Aorta (tissue), 5 donors: ENCODE results near the gene UQCRQ. TPM values are rescaled to one million over a fixed set of nuclear protein-coding genes. Genes with fewer than 3 reads are reported as not detected.

ENCODE experiments used
- ATAC-seq: fragments of 200-7000 bp; cut with Tn5 transposase; one replicate; pipeline ENCODE4 v1.9.1; 2022; ENCODE audit warnings: moderate library complexity; ENCODE audit not compliant: low FRiP score
- DNase-seq, 2 donors: peaks; one replicate each; pipeline ENCODE4 v3.0.0-alpha.2; 2020
- H3K27ac ChIP-seq, 2 donors: one replicate each; pipeline ENCODE4 v1.5.1; 2013; ENCODE audit warnings: low read length in 2 of 2, mild to moderate bottlenecking in 2 of 2, moderate library complexity in 2 of 2, control low read depth in 1 of 2, inconsistent platforms in 1 of 2, low read depth in 1 of 2
- H3K27me3 ChIP-seq, 2 donors: one replicate each; pipeline ENCODE4 v1.6.1; 2013; ENCODE audit warnings: control low read depth in 1 of 2, low read length in 1 of 2, mild to moderate bottlenecking in 1 of 2, moderate library complexity in 1 of 2; ENCODE audit not compliant: insufficient read depth in 2 of 2, control insufficient read depth in 1 of 2
- H3K36me3 ChIP-seq, 2 donors: one replicate each; pipeline ENCODE4 v1.6.1; 2013; ENCODE audit warnings: control low read depth in 1 of 2, low read length in 1 of 2, mild to moderate bottlenecking in 1 of 2; ENCODE audit not compliant: insufficient read depth in 2 of 2, control insufficient read depth in 1 of 2
- H3K4me1 ChIP-seq, 2 donors: one replicate each; pipeline ENCODE4 v1.6.1; 2013; ENCODE audit warnings: low read length in 2 of 2, control low read depth in 1 of 2, mild to moderate bottlenecking in 1 of 2, moderate library complexity in 1 of 2; ENCODE audit not compliant: insufficient read depth in 2 of 2, control insufficient read depth in 1 of 2
- H3K4me3 ChIP-seq, 2 donors: one replicate each; pipeline ENCODE4 v1.5.1; 2013; ENCODE audit warnings: low read length in 2 of 2, control low read depth in 1 of 2, mild to moderate bottlenecking in 1 of 2
- H3K9me3 ChIP-seq: one replicate; pipeline ENCODE4 v1.6.1; 2013; ENCODE audit warnings: mild to moderate bottlenecking, low read length; ENCODE audit not compliant: control insufficient read depth
- WGBS, 2 donors: extraction: QIAGEN DNeasy Blood & Tissue Kit; methylation state at CpG; one replicate each; pipeline ENCODE4 v1.1.7; 2013; 5-methylcytosine and 5-hydroxymethylcytosine counted together
- intact Hi-C, 2 donors: fragments of 100-400 bp; cut with DNase I; formaldehyde crosslinking; loops; one replicate each; pipeline versions ENCODE4 v1.14.2 to v1.15.0; 2022
- polyA plus RNA-seq, 2 donors: library from polyadenylated mRNA; stranded (reverse); fragments of 200-250 nt; gene quantifications; one replicate each; pipeline ENCODE4 v1.2.3, GENCODE V29; 2013
- total RNA-seq, 2 donors: library from RNA; stranded (reverse); fragmentation: NEBNext Ultra II Directional; extraction: Animal tissue kit (Norgen Biotek cat#: 25700); gene quantifications; one replicate each; pipeline ENCODE4 v1.2.1, GENCODE V29; 2021
- donor health status: healthy with polysubstance abuse.
- donor health status: Bipolar disorder and iron deficiency.
- donor health status: DM: no; HTN: no; CAD: no.
- donor health status: DM: no; HTN: no; CAD: no.
- donor health status: DM: yes; HTN: yes; CAD: no.

UQCRQ gene
- total and polyA plus RNA-seq, 4 donors, result 212 to 397 (median 249) TPM

DNA sequence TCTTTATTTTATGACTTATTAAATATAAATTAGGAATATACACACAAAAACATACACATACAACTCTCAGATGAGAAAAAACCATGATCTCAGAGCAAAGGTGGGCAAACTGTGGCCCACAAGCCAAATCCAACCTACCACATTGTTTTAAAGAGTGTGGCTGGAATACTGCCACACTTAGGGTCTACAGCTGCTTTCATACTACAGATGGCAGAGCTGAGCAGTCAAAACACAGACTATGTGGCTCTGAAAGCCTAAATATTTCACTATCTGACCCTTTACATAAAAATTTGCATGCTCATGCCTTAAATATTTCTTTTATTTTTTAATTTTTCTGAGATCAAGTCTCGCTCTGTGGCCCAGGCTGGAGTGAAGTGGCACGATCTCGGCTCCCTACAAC lies 35.3 kb downstream of the UQCRQ start:
- no peak for DNase-seq
- no peak for ATAC-seq
- Histone ChIP-seq H3K9me3 (no peaks in the 10 kb centered on the region), H3K27me3 (no peaks in the 10 kb centered on the region), H3K4me1 (peaks cover 0 to 3% of the 10 kb centered on the region in 2 donors), H3K4me3 (no peak overlapping the region), H3K36me3 (peaks cover under 1 to 4% of the 10 kb centered on the region in 2 donors), H3K27ac (no peak overlapping the region)
- intact Hi-C loops, result no loop called here
- 82 to 87% methylated on average over 3 of the region's 3 CpGs for WGBS, 2 donors

DNA sequence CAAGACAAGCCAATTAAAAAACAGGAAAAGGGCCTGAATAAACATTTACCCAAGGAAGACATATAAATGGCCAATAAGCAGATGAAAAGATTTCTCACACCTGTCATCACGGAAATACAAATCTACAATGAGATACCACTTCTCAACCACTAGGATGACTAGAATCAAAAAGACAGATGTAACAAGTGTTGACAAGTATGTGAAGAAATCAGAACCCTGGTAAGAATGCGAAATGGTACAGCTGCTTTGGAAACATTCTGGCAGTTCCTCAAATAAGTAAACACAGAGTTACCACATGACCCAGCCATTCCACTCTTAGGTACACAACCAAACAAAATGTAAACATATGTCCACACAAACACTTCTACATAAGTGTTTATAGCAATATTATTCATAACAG lies 39.5 kb downstream of the UQCRQ start:
- no peak overlapping the region for H3K4me3 ChIP-seq
- no peak overlapping the region for H3K27ac ChIP-seq
- DNase-seq (no peak), ATAC-seq (no peak)
- H3K36me3 ChIP-seq, result no peaks in the 10 kb centered on the region
- peaks cover 2 to 3% of the 10 kb centered on the region in 2 donors for H3K4me1 ChIP-seq
- intact Hi-C loops, result no loop called here
- H3K9me3 ChIP-seq, result no peaks in the 10 kb centered on the region
- no peaks in the 10 kb centered on the region for H3K27me3 ChIP-seq
- 81 to 83% methylated on average over 2 of the region's 2 CpGs for WGBS, 2 donors

DNA sequence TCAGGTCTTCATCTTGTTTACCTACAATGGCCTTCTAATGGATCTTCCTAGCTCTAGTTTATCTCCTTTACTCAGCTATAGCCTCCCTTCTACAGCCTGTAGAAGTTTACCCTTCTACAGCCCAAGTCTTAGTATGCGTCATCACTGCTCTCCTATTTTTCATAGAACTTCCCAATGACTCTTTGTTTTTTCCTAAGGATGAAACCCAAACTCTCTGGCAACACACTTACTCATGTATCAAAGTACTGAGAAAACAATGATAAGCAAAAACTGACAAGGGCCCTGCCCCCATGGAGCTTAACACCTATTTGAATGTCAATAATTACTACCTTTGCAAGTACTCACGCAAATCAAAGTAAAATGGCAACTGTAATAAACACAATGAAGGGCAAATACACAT lies 40.7 kb downstream of the UQCRQ start:
- no peak overlapping the region for H3K27ac ChIP-seq
- H3K36me3 ChIP-seq, result no peaks in the 10 kb centered on the region
- DNase-seq (no peak), ATAC-seq (no peak)
- H3K9me3 ChIP-seq, result no peaks in the 10 kb centered on the region
- H3K4me3 ChIP-seq, result no peak overlapping the region
- intact Hi-C loops, result no loop called here
- peaks cover 2 to 3% of the 10 kb centered on the region in 2 donors for H3K4me1 ChIP-seq
- no peaks in the 10 kb centered on the region for H3K27me3 ChIP-seq
- WGBS, 2 donors, result 95 to 96% methylated on average over 2 of the region's 2 CpGs

DNA sequence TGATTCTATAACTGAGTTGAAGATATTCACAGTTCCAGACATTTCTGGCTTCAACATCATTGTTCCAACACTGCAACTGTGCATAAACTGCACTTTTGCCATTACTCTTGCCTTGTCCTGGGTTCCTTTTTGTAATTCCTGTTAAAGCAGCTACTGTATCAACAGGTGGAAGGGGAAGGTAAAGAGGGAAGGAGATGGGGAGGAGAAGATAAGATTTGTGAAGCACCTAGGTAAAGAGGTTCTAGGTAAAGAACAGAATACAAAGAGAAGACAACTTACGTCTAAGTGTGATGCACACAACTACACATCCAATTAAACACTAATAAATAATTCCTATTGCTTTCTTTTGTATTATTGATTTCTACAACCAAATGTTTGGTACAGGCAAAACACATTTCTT lies 43.3 kb downstream of the UQCRQ start:
- no peak overlapping the region for H3K27ac ChIP-seq
- no peak overlapping the region for H3K4me3 ChIP-seq
- peaks cover 2 to 3% of the 10 kb centered on the region in 2 donors for H3K4me1 ChIP-seq
- intact Hi-C loops, result no loop called here
- WGBS, 2 donors, result 77 to 81% methylated on average over 1 of the region's 1 CpG
- DNase-seq (no peak), ATAC-seq (no peak)
- no peaks in the 10 kb centered on the region for H3K36me3 ChIP-seq
- H3K27me3 ChIP-seq, result no peaks in the 10 kb centered on the region
- H3K9me3 ChIP-seq, result no peaks in the 10 kb centered on the region

DNA sequence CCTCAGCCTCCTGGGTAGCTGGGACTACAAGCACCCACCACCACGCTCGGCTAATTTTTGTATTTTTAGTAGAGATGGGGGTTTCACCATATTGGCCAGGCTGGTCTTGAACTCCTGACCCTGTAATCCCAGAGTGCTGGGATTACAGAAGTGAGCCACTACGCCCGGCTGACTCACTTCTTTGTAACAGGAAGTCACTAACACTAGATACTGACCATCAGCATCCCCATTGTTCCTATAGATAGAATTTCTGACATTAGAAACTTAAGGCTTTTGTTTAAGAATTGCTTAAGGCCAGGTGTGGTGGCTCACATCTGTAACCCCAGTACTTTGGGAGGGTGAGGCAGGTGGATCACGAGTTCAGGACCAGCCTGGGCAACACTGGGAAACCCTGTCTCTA lies 49.2 kb downstream of the UQCRQ start:
- H3K36me3 ChIP-seq, result no peaks in the 10 kb centered on the region
- H3K4me3 ChIP-seq, result no peak overlapping the region
- no peak for ATAC-seq
- peaks cover 0 to 2% of the 10 kb centered on the region in 2 donors for H3K4me1 ChIP-seq
- intact Hi-C loops, result no loop called here
- WGBS, 2 donors, result 89 to 90% methylated on average over 5 of the region's 5 CpGs
- no peak for DNase-seq
- no peak overlapping the region for H3K27ac ChIP-seq
- no peaks in the 10 kb centered on the region for H3K9me3 ChIP-seq
- H3K27me3 ChIP-seq, result no peaks in the 10 kb centered on the region

DNA sequence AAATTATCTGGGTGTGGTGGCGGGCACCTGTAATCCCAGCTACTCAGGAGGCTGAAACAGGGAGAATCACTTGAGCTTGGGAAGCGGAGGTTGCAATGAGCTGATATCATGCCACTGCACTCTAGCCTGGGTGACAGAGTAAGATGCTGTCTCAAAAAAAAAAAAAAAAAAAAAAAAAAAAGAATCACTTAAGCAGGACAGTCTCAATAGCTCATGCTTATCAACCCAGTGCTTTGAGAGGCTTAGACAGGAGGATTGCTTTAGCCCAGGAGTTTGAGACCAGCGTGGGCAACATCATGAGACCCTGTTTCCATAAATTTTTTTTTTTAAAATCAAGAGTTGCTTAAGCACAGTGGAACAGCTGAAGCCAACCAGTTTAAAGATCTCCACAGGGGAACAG lies 49.6 kb downstream of the UQCRQ start:
- ATAC-seq (no peak), DNase-seq (no peak)
- no peaks in the 10 kb centered on the region for H3K36me3 ChIP-seq
- no peak overlapping the region for H3K27ac ChIP-seq
- intact Hi-C loops, result no loop called here
- H3K4me1 ChIP-seq, result peaks cover 0 to 1% of the 10 kb centered on the region in 2 donors
- whole genome bisulfite sequencing, 2 donors, result 97 to 98% methylated on average over 3 of the region's 3 CpGs
- no peaks in the 10 kb centered on the region for H3K27me3 ChIP-seq
- no peaks in the 10 kb centered on the region for H3K9me3 ChIP-seq
- H3K4me3 ChIP-seq, result no peak overlapping the region

Other genes starting within 250 kb of the UQCRQ start
- not detected for gene IL13, start 208.5 kb upstream of the UQCRQ start, total RNA-seq
- under 1 TPM in 1 of 2 donors, not detected in 1; 0.15 TPM for gene IL13, start 208.5 kb upstream of the UQCRQ start, polyA plus RNA-seq
- gene IL4, start 192.7 kb upstream of the UQCRQ start, total RNA-seq, result not detected
- gene IL4, start 192.7 kb upstream of the UQCRQ start, polyA plus RNA-seq, result not detected
- gene KIF3A, start 129.1 kb upstream of the UQCRQ start, total RNA-seq, result 10 to 100 TPM; 10.1 to 15.1 TPM
- gene KIF3A, start 129.1 kb upstream of the UQCRQ start, polyA plus RNA-seq, result 10 to 100 TPM in 1 of 2 donors, 1 to 10 TPM in 1; 4.5 to 11.0 TPM
- not detected for gene CCNI2, start 119.2 kb upstream of the UQCRQ start, total RNA-seq
- gene CCNI2, start 119.2 kb upstream of the UQCRQ start, polyA plus RNA-seq, result under 1 TPM in 1 of 2 donors, not detected in 1; 0.38 TPM
- gene SEPTIN8, start 89.4 kb upstream of the UQCRQ start, total RNA-seq, result 100 to 1,000 TPM in 1 of 2 donors, 10 to 100 TPM in 1; 56.7 to 103 TPM
- gene SEPTIN8, start 89.4 kb upstream of the UQCRQ start, polyA plus RNA-seq, result 10 to 100 TPM; 48.6 to 58.2 TPM
- under 1 TPM in 1 of 2 donors, not detected in 1; 0.18 TPM for gene SOWAHA, start 53.3 kb upstream of the UQCRQ start, total RNA-seq
- gene SOWAHA, start 53.3 kb upstream of the UQCRQ start, polyA plus RNA-seq, result 1 to 10 TPM in 1 of 2 donors, under 1 TPM in 1; 0.41 to 9.5 TPM
- 10 to 100 TPM in 1 of 2 donors, 1 to 10 TPM in 1; 6.1 to 15.0 TPM for gene SHROOM1, start 36.0 kb upstream of the UQCRQ start, total RNA-seq
- 10 to 100 TPM in 1 of 2 donors, 1 to 10 TPM in 1; 1.4 to 11.7 TPM for gene SHROOM1, start 36.0 kb upstream of the UQCRQ start, polyA plus RNA-seq
- under 1 TPM; 0.19 to 0.39 TPM for gene GDF9, start 173 bp upstream of the UQCRQ start, total RNA-seq
- gene GDF9, start 173 bp upstream of the UQCRQ start, polyA plus RNA-seq, result under 1 TPM in 1 of 2 donors, not detected in 1; 0.84 TPM
- gene LEAP2, start 7.0 kb downstream of the UQCRQ start, total RNA-seq, result 1 to 10 TPM; 1.3 to 2.1 TPM
- gene LEAP2, start 7.0 kb downstream of the UQCRQ start, polyA plus RNA-seq, result 1 to 10 TPM in 1 of 2 donors, under 1 TPM in 1; 0.88 to 1.7 TPM
- 100 to 1,000 TPM; 100 to 131 TPM for gene AFF4, start 97.0 kb downstream of the UQCRQ start, total RNA-seq
- gene AFF4, start 97.0 kb downstream of the UQCRQ start, polyA plus RNA-seq, result 10 to 100 TPM in 1 of 2 donors, 1 to 10 TPM in 1; 8.4 to 17.7 TPM
- 10 to 100 TPM; 17.3 to 31.4 TPM for gene ZCCHC10, start 159.9 kb downstream of the UQCRQ start, total RNA-seq
- gene ZCCHC10, start 159.9 kb downstream of the UQCRQ start, polyA plus RNA-seq, result 10 to 100 TPM; 11.3 to 40.8 TPM
- 100 to 1,000 TPM in 1 of 2 donors, 10 to 100 TPM in 1; 56.1 to 135 TPM for gene HSPA4, start 185.4 kb downstream of the UQCRQ start, total RNA-seq
- 10 to 100 TPM; 51.3 to 54.0 TPM for gene HSPA4, start 185.4 kb downstream of the UQCRQ start, polyA plus RNA-seq